HG03064 (cell line): Measurements from ENCODE around the gene TSEN54.

Experiments
- ATAC-seq: cut with Tn5 transposase; IDR thresholded peaks from one replicate; pipeline ENCODE4 v1.9.1; 2021; ENCODE audit warnings: low read depth; ENCODE audit not compliant: unreplicated experiment

Gene TSEN54

DNA sequence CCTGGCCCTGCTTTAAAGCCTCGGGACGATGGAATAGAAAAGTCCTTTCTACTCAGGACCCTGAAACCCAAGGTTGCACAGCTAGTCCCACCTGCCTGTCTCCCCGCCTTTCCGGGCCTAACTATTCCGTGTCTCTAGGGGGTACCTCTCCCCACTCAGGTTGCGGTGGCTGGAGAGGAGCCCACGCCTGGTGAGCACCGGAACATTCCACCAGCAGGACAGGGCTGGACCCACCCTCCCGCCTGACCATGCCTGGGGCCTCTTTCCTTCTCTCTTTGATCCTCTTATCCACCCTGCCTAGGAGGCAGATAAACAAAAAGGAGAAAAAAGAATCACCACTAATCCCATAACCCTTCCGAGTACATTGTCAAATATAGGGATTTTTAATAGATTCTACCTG lies 20.0 kb downstream of the TSEN54 start:
- no peak for ATAC-seq

- ATAC-seq, result no peak
Observed at GRCh38 chr17:75539967-75540729, 23.8 kb downstream of the TSEN54 start.

DNA sequence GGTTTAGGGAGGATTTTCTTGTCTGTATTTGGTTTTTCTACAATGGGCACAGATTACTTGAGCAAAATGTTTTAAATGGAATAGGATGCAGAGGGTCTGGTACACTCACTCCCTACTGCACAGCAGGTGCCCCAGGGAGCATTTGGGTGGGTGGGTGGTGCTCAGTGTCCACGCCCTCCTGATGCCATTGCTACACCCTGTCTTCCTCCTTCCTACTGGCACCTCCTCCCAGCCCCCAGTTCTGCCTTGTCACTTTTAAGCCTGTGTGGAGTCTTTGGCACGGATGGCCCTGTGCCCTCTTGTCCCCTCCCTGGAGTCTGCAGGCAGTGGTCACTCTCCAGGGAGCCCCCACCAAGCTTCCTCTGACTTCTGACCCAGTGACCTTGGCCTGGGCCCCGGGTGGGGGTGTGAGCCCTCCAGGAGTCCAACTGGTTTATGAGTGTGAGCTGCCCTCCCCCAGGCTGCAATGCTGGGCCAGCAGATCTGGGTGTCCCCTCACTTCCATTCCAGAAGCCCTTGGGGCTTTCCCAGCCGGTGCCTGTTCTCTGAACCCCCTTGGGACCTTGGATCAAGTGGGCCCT lies 24.7 kb downstream of the TSEN54 start:
- ATAC-seq, result no peak

DNA sequence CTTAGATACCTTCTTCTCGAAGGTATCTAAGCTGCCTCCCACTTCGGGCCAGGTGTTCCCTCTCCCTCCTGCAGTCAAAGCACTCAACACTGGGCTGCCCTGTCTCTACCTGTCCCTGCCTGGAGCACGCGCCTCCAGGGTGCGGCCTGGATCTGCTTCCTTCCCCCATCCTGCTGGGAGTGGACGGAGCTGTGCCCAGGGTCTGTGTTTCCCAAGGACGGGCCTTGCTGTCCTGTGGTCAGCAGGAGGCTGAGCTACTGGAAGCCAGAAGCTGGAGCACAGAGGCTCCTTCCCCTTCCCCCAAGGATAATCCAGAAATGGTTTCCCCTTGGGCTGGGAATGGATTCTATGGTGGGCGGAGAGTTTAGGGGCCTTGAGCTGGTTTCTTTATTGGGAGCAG lies 25.9 kb downstream of the TSEN54 start:
- ATAC-seq, result no peak

DNA sequence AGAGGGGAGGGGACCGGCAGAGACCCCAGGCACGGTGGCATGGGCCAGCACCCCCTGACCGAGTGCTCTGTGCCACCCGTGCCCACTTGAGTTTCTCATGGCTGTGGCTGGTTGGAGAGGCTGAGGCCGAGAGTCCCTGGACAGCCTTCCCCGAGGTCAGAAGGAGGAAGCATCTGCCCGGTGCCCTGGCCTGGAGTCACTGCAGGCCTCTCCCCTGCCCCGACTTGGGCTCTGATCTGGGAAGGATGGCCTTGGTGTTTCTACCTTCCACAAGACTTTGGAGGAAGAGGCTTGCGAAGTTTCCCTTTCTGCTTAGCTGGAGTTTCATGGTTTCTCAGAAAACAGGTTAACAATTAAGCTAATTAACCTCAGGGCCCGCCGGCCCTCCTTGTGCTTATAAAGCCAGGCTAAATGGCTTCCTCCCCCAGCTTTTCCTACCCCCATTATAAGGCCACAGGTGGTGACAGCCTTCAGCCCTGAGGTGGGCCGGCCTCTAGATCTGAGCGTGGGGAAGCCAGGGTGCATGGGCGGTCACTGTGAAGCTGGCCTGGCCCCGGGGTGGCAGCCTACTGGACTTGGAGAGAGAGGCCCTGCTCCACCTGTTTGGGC lies 26.5 kb downstream of the TSEN54 start:
- ATAC-seq, result no peak

GRCh38 chr17:75544250-75544649 lies 27.9 kb downstream of the TSEN54 start:
- ATAC-seq, result no peak

GRCh38 chr17:75546181-75546580 lies 29.9 kb downstream of the TSEN54 start:
- ATAC-seq, result no peak

DNA sequence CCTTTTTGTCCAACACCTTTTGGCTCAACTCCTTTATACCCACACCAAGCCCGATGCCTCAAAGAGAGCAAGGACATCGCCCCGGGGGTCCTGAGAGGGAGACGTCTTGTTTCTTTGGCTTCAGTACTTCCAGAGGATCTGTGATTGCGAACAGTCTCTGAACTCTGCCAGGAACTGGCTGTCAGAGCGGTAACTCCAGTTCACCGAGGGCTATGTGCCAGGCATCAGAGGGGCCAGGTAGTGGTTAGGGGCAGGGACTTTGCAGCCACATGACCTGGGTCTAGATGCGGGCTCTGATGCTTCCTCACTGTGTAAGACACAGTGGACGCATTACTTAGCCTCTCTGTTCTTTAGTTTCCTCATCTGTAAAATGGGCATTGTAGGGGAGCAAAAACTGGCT lies 30.8 kb downstream of the TSEN54 start:
- no peak for ATAC-seq

DNA sequence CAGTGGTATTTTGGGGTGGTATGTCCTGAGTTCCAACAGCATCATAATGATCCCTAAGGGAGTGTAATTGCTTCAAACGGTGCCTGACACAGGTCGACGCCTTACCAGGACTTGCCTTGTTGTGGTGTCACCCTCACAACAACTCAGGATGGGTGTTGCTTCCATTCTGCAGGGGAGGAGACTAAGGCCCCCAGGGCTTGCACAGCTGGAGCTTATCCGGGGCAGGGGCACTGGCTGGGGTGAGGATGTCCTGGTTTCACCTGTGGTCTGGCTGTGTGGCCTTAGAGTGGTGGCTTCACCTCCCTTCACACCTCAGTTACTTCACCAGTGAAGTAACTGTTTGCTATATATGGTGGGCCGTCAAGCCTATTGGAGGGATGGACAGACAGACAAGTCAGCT lies 32.5 kb downstream of the TSEN54 start:
- ATAC-seq, result no peak

DNA sequence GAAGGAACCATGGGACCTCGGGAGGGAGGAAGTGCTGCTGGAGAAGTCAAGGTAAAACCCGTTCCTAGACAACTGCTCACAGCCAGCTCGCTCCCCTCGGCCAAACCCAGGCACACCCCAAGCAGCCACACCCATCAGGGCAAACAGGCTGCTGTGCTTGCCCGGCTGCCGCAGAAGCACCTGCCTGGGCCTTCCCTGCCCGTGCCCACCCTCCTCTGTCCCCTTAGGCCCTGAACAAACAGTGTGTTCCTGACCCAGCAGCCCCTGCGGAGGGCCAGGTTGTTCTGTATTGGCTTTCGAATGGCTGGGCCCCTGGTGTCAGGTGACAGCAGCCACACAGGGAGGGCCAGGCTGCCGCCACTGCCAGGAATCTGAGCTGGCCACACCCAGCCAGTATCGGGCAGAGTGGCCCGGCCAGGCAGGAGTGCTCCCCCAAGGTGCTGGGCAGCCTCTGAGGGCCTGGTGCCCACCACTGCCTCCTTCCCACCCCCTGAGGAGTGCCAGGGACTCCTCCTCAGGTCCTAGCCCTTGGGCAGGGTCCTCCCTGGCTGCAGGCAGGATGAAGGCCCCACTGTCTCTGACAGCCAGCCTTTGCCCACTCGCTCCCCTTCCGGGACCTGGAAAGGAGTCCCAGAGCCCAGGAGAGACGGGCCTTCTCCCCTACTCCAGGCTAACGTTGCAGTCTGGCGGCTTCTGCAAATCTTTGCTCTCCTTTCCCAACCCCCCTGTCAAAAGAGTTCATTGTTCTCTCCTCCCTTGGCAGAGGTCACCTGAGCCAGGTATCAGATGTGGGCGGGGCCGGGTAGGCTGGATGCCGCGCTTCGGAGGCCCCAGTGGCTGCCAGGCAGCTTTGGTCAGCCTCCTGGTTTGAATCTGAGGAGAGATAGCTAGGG lies 33.2 kb downstream of the TSEN54 start:
- no peak for ATAC-seq

DNA sequence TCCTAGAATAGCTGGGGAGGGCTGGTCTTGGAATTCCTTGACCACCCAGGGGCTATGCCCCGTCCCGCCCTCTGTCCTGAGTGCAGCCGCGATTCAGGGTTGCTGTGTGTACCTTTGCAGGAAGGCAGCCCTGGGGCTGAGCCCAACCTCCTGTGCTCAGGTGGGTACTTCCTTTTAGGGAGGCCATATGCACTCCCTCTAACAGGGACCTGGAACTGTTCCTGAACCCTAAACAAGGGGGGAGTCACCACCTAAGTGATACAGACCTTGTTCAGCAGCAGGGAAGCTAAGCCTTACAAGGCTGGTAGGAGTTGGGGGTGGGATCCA lies 33.8 kb downstream of the TSEN54 start:
- ATAC-seq, result no peak

GRCh38 chr17:75551266-75551665 lies 34.9 kb downstream of the TSEN54 start:
- ATAC-seq, result no peak

GRCh38 chr17:75552425-75553294 lies 36.3 kb downstream of the TSEN54 start:
- ATAC-seq, result no peak

- no peak for ATAC-seq
Observed at GRCh38 chr17:75553295-75554110, 37.2 kb downstream of the TSEN54 start.

- ATAC-seq, result no peak
Observed at GRCh38 chr17:75555679-75556153, 39.4 kb downstream of the TSEN54 start.

GRCh38 chr17:75557075-75557851 lies 40.9 kb downstream of the TSEN54 start:
- no peak for ATAC-seq

GRCh38 chr17:75557852-75558665 lies 41.7 kb downstream of the TSEN54 start:
- no peak for ATAC-seq
